Astrocyte (in vitro differentiated cells and primary cell): ENCODE data around the gene ENTHD1.

Experiments used
- CTCF ChIP-seq: IDR thresholded peaks from 2 replicates; pipeline ENCODE4 v1.5.1; 2011; ENCODE audit warnings: low read depth, mild to moderate bottlenecking, inconsistent platforms, low read length, moderate library complexity; ENCODE audit not compliant: insufficient read depth
- EZH2 ChIP-seq: IDR thresholded peaks from 2 replicates; pipeline ENCODE4 v1.6.1; 2012; ENCODE audit warnings: mild to moderate bottlenecking, low read length, inconsistent platforms; ENCODE audit not compliant: insufficient read depth

GRCh38 chr22:39917197-39917643 is 23.7 kb upstream of the ENTHD1 start:
- TF ChIP-seq CTCF (no peak), EZH2 (no peak)
